AG09309 (cell line): ENCODE data around the gene RNF11.
A peak's percentile ranks its signal among the peaks of the same experiment; 100 is the strongest.

Experiments used
- DNase-seq: peaks from one replicate; pipeline ENCODE4 v3.0.0-alpha.2; 2010; ENCODE audit warnings: low read depth
- H3K4me3 ChIP-seq: 2 replicates; pipeline ENCODE4 v1.5.1; 2011; ENCODE audit warnings: mild to moderate bottlenecking, low read depth, low read length, moderate library complexity; ENCODE audit not compliant: control insufficient read depth
- CTCF ChIP-seq: IDR thresholded peaks from 2 replicates; pipeline ENCODE4 v1.5.1; 2011; ENCODE audit warnings: mild to moderate bottlenecking, low read depth, low read length, inconsistent platforms; ENCODE audit not compliant: insufficient read depth, control insufficient read depth; ENCODE audit errors: missing control alignments

RNF11 gene, protein sequence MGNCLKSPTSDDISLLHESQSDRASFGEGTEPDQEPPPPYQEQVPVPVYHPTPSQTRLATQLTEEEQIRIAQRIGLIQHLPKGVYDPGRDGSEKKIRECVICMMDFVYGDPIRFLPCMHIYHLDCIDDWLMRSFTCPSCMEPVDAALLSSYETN

GRCh38 chr1:51235673-51236530 is at the start of gene RNF11:
TSS of gene RNF11 (plus strand) at chr1:51236273. CDS start at chr1:51236757, 484 bp downstream.
- peak; percentile 46 for DNase-seq
- peak within 1 kb of the TSS; percentile 87 for H3K4me3 ChIP-seq
- no peak for TF ChIP-seq CTCF

- DNase-seq, result no peak
- H3K4me3 ChIP-seq, result no peak overlapping the region
- TF ChIP-seq CTCF, result no peak
Observed at GRCh38 chr1:51188230-51188629, 47.8 kb upstream of the RNF11 start.

DNA sequence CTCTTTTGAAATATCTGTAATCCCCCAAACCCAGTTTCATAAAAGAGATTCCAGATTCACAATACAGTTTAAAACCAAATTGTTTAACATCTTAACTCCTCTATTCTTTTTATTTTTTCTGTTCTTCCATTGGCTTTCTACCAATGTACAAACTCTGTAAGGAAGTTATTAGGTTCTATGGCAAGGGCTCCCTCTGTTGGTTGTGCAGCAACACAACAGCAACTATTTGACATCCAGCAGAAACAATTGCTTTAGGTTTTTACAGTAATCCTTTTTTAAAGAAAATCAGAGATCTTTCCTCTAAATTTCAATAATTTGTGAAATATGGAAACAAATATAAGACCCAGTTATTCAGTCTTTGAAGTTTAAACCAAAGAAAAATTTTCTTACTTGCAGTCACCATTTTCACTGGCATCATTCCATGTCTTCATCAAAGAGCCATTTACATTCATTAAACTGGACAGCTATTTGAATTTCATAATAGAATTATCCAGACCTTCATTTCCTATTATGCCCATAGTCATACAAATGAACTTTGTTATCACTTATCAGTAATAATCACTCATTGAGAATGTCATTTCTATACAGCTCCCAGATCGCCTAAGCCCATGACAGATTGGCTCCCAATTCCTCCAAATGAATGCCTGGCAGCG is 46.5 kb upstream of the RNF11 start:
- peak; percentile 84 for TF ChIP-seq CTCF
- DNase-seq, result peak; percentile 51
- no peak overlapping the region for H3K4me3 ChIP-seq

DNA sequence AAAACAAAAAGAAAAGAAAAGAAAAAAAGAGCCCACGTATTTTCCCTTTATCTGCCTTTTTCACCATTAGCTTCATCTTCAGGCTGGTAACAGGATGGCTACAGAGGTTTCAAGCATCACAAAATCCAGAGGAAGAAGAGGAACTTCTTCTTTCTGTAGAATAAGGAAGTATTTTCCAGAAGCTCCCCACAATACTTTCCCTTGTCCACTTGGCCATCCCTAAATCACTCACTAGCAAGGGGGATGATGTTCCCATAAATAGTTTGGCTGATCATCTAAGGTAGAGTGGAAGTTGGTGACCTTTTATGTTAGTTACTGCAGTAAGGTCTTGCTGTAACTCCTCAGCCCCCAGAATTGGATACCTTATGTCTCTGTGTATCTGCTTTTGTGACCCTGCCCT is 45.1 kb upstream of the RNF11 start:
- no peak for DNase-seq
- TF ChIP-seq CTCF, result no peak
- no peak overlapping the region for H3K4me3 ChIP-seq

GRCh38 chr1:51192213-51192843 is 43.7 kb upstream of the RNF11 start:
- DNase-seq, result peak; percentile 63
- no peak overlapping the region for H3K4me3 ChIP-seq
- peak; percentile 86 for TF ChIP-seq CTCF

DNA sequence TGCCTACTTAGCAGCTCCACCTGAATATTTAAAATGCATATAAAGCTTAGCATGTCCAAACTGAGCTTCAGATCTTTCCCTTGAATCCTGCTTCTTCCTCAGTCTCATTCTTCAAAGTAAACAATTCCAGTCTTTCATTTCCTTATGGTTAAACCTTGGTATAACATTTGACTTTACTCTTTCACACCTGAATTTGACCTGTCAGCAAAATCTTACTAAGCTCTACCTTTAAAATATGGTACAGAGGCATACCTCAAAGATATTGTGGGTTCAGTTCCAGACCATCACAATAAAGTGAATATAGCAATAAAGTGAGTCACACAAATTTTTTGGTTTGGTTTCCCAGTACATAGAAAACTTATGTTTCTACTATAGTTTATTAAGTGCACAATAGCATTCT is 42.5 kb upstream of the RNF11 start:
- no peak overlapping the region for H3K4me3 ChIP-seq
- TF ChIP-seq CTCF, result no peak
- DNase-seq, result no peak
